ENCODE measurements around the gene SERINC1.
A peak's percentile ranks its signal among the peaks of the same experiment; 100 is the strongest.

The SERINC1 gene

DNA sequence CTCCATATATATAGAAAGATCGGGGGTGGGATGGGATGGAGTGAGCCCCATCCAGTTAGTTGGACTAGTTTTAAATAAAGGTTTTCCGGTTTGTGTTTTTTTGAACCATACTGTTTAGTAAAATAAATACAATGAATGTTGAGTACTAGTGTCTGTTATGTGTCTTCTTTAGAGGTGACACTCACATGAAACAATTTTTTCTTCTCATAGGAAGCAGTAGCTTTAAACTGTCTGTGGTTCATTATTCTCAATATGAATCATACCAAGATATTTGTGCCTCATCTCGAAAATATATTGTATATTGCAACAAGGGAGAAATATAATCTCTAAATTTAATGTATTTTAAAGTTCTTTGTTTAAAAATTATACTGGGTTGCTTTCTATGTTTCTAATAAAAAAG is 38.8 kb downstream of the SERINC1 start:
- DNase-seq (ENCODE audit: low spot score) = no peak

GRCh38 chr6:122431780-122432179 is 39.8 kb downstream of the SERINC1 start:
- no peak for DNase-seq (ENCODE audit: low spot score)

- DNase-seq (ENCODE audit: low spot score) = no peak
Observed at GRCh38 chr6:122429323-122429722, 42.3 kb downstream of the SERINC1 start.

GRCh38 chr6:122428781-122429180 is 42.8 kb downstream of the SERINC1 start:
- DNase-seq (ENCODE audit: low spot score) = no peak

DNA sequence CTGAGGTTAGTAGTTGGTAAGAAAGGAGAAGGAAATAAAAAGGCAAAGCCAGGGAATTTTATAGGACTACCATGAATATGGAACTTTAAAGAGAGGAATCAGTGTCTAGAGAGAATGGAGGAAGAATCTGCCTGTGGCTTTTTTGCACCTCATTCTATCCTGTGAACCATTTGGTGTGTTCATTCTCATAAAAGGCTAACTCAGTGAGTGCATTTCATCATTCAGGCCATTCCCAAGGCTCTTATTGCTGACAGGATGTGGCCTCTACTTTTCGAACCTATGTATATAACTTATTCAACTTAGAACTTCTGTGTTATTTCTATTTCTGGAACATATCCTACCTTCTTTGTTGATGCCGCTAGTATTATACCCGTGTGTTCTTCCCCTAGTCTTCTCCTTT is 45.0 kb downstream of the SERINC1 start:
- no peak for DNase-seq (ENCODE audit: low spot score)

- DNase-seq (ENCODE audit: low spot score) = no peak
Observed at GRCh38 chr6:122423734-122424133, 47.9 kb downstream of the SERINC1 start.

DNA sequence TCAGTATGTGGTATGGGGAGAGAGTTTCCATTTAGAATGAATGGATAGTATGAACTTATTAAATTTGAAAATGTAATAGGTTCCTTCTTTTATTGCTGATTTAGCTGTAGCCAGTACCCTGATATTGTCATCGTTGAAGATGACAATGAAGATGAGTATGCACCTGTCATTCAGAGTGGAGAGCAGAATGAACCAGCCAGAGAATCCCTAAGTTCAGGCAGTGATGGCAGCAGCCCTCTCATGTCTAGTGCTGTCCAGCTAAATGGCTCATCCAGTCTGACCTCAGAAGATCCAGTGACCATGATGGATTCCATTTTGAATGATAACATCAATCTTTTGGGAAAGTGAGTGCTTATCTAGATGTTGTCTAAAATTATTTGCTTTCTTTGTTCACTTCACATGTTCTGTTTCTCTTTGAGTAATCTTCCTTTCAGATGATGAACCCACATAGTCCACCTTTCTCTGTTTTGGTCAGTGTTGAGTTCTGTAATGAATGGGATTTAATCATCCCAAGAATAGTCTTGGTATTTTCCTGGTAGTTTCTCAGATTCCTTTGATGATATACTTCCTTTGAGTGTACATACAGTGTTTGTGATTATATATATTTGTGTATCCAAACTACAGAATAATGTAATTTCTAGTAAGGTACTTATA is 48.9 kb downstream of the SERINC1 start:
- DNase-seq (ENCODE audit: low spot score) = no peak

DNA sequence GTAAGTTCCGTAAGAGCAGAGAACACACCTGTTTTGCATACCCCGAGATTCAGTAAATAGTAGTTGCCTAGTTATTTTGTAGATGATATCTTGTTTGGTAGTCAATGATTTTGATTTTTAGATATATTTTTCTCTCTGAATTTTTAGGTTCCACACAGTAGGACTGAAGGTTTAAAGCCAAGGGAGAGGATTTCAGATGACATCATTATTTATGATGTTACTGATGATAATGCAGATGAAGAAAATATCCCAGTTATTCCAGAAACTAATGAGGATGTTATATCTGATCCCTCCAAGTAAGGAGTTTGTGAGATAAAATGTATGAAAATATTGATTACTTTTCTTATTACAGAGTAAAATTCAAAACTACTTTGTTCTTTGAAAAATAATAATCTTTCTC is 49.6 kb downstream of the SERINC1 start:
- no peak for DNase-seq (ENCODE audit: low spot score)

DNA sequence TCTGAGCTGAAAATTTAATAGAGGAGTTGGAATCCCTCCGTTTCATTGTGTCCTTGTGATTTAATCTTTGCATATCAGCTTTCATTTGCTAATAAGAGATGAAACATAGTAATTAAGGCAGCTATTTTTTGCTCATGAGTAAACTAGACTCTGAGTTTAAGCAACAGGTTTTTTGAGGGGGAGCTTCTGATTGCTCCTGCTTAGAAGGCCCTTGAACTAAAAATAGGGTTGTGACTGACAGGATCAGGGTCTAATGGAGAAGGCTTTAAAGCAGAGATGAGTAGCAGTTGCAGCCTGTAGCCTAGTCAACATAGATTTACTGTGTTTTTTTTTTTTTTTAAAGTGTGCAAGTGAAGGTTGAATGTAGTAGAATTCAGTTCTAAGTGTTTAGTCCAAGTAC is 54.8 kb downstream of the SERINC1 start:
- no peak for DNase-seq (ENCODE audit: low spot score)

- no peak for DNase-seq (ENCODE audit: low spot score)
Observed at GRCh38 chr6:122412001-122412400, 59.6 kb downstream of the SERINC1 start.

- no peak for DNase-seq (ENCODE audit: low spot score)
Observed at GRCh38 chr6:122408702-122409458, 62.7 kb downstream of the SERINC1 start.

DNA sequence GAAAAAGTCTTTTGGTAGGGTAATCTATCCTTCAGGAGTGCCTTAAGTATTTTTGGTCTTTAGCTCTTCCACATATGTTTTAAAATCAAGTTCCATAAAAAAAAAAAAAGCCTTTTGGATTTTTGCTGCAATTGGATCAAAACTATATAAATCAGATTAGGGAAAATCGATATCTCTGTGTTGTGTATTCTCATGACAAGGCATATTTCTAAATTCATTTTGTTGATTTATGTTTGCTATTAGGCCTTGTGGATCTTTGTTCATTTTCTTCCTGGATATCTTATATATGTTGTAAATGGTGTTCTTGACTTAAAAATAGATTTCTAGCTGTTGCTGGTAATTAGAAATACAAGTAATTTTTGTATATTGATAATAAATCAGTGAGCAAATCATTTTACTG is 63.4 kb downstream of the SERINC1 start:
- DNase-seq (ENCODE audit: low spot score) = no peak

DNA sequence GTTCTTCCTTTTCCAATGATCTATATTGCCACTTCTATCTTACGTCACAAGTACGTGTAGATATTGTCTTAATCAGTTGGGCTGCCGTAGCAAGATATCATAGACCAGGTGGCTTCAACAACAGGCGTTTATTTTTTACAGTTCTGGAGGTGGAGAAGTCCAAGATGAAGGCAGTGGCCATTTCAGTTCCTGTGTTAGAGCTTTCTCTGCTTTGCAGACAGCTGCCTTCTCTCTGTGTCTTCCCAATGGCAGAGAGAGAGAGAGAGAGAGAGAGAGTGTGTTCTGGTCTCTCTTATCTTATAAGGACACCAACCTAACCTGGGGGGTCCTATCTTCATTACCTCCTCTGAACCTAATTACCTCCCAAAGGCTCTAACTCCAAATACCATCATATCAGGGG is 63.9 kb downstream of the SERINC1 start:
- no peak for DNase-seq (ENCODE audit: low spot score)

- no peak for DNase-seq (ENCODE audit: low spot score)
Observed at GRCh38 chr6:122406187-122406586, 65.4 kb downstream of the SERINC1 start.

DNA sequence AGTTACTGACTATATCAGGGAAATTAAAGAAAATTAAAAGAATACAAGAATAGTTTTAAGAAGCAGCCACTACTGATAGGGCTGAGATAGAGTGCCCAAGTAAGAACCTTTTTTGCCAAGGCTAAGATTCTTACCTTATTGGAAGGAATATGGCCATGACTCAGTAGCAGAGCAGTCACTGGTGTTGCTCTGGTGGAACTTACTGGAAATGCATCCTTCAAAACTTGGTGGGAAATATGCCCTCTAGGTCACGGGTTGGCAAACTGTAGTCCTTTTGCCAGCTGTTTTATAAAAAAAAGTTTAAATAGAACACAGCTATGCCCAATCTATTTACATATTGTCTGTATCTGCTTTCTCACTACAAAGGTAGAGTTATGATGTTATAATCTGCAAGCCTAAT is 66.2 kb downstream of the SERINC1 start:
- DNase-seq (ENCODE audit: low spot score) = no peak

- no peak for DNase-seq (ENCODE audit: low spot score)
Observed at GRCh38 chr6:122404444-122404843, 67.2 kb downstream of the SERINC1 start.

DNA sequence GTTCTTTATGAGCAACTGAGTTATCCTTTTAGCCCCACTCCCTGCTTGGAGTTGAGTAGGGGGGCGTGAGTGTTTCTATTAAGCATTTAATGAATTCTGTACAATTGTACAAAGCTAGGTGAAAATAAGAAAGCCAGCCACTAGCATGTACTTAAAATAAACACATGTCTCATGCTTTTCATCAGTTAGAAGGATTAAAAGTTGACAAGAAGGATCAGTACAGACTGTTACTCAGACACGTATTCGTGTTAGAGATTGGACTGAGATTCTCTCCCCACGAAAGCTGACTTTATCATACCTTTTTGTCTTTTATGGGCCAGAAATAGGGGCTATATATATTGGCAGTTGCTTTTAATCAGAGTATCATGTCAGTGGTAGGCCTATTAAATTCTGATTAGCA is 70.5 kb downstream of the SERINC1 start:
- DNase-seq (ENCODE audit: low spot score) = no peak

GRCh38 chr6:122400462-122401089 is 71.0 kb downstream of the SERINC1 start:
- DNase-seq (ENCODE audit: low spot score) = peak; percentile 21

DNA sequence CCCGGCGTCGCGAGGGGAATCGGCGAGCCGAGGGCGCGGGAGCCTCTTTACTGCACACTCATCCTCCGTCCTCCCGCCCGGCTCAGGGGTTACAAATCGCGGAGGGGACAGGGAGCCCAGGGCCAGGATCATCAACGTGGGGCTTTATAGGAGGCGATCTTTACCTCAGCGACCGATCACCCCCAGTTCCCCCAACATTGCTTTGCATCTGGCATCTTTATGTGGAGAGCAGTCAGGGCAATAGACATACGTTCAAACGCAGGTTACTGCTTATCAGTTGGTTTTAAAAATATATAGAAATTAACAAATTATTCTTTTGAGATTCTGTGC is 71.5 kb downstream of the SERINC1 start:
- DNase-seq (ENCODE audit: low spot score) = peak; percentile 25

- DNase-seq (ENCODE audit: low spot score) = peak; percentile 98
Observed at GRCh38 chr6:122399348-122400120, 72.1 kb downstream of the SERINC1 start, which contains the start of gene HSF2. Gene HSF2 (plus strand): TSS chr6:122399652. CDS start chr6:122399738, 86 bp downstream.

GRCh38 chr6:122399055-122399347 is 72.6 kb downstream of the SERINC1 start:
- no peak for DNase-seq (ENCODE audit: low spot score)

- DNase-seq (ENCODE audit: low spot score) = no peak
Observed at GRCh38 chr6:122394016-122394415, 77.6 kb downstream of the SERINC1 start.
